Tibial artery (tissue), 4 donors: Measurements from ENCODE around the gene FAM53B.
A peak's percentile ranks its signal among the peaks of the same experiment; 100 is the strongest.

Experiments
- DNase-seq, 2 donors: peaks; one replicate each; pipeline ENCODE4 v3.0.0-alpha.2; 2019
- H3K27ac ChIP-seq, 2 donors: fragments of 200-600 bp; sonication (generic) in 1 of 2; 1 replicate in 1 of 2; 2 replicates in 1 of 2; pipeline ENCODE4 v1.5.1; 2018 to 2019; ENCODE audit warnings: mild to moderate bottlenecking in 1 of 2
- H3K27me3 ChIP-seq, 2 donors: fragments of 200-600 bp; sonication (generic) in 1 of 2; one replicate each; pipeline versions ENCODE4 v1.5.1 to v1.6.0; 2016 to 2019
- H3K36me3 ChIP-seq, 3 donors: fragments of 200-600 bp; sonication (generic) in 2 of 3; one replicate each; pipeline ENCODE4 v1.5.1; 2016 to 2019; ENCODE audit warnings: mild to moderate bottlenecking in 2 of 3
- H3K4me1 ChIP-seq, 4 donors: fragments of 200-600 bp; sonication (generic) in 2 of 4; 1 replicate in 3 of 4; 2 replicates in 1 of 4; pipeline ENCODE4 v1.5.1; 2016 to 2019
- H3K4me3 ChIP-seq, 2 donors: fragments of 200-600 bp; sonication (generic) in 1 of 2; 1 replicate in 1 of 2; 2 replicates in 1 of 2; pipeline ENCODE4 v1.5.1; 2018 to 2019; ENCODE audit warnings: mild to moderate bottlenecking in 2 of 2
- H3K9me3 ChIP-seq, 3 donors: fragments of 200-600 bp; sonication (generic) in 1 of 3; one replicate each; pipeline ENCODE4 v1.5.1; 2016 to 2019
- CTCF ChIP-seq, 2 experiments: fragments of 200-600 bp in 1 of 2; fragments of 450-650 bp in 1 of 2; IDR thresholded peaks; one replicate each; pipeline ENCODE4 v1.5.1; 2017 to 2019; ENCODE audit warnings: antibody characterized with exemption in 2 of 2, mild to moderate bottlenecking in 1 of 2, moderate library complexity in 1 of 2
- intact Hi-C: fragments of 100-400 bp; cut with DNase I; formaldehyde crosslinking; loops from one replicate; pipeline ENCODE4 v1.15.0; 2023; ENCODE audit warnings: low total_unique reads

FAM53B gene

DNA sequence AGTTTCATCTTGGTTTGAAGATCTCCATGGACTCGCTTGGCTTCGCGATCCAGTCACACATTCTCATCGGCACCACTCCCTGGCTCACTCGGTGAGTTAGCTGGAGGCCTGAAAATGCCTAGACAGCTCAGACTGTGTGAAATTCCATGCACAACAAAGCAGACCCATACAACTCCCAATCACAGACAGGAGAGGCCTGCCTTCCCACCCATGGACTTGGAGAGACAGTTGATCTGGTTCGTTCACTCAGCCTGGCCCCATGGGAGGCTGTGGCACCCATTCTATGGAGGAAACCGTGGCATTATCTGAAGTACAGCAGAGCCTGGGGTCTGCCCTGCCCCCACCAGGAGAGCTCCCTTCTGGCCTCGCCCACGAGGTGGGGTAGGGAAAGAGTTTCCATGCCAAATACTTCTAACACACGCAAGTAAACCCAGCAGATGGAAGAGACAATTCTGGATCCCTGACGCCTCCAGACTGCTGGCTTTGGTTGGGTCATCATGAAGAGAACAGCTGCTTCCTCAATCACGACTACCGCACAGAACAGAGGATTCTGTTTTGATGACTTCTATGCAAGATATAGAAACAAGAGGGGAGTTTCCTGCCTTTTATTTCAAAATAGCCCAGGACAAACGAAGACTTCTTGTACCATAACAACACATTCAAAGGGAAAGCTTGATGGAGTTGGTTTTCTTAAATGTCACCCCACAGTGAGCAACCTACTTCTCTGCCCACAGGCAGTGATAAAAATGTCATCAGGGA, 15.9 kb downstream of the FAM53B start:
- Histone ChIP-seq H3K27me3 (no peaks in the 10 kb centered on the region), H3K4me1 (peaks cover 0 to 52% (median 23%) of the 10 kb centered on the region in 4 donors)

DNA sequence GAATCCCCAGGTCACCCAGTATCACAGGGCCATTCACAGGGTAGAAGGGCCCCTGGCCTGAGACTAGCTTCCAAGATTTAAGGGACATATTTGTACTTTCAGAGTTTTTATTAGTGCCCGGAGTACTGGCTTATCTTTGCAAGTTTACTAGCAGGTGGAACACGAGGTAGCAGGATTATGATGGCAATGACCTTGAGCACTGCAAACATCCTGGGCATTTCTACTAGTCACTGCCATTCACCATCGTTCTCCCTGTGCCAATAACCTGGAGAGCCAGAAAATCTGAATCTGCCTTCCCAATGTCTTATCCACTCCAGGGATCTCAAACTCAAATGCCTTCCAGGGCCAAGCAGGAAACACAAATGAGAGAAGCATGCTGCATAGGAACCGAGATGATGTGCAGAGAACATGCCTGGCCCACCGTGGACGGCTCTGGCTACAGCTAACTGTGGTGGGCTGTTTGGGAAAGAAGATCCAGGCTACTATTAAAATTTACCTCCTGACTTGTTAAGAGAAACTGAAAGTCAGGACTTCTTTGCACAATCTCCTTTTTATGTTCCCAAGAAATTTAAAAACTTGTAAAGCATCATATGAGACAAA, 16.7 kb downstream of the FAM53B start:
- no peaks in the 10 kb centered on the region for H3K36me3 ChIP-seq
- no peak for TF ChIP-seq CTCF (IDR thresholded peaks at IDR 0.05)
- peak in 1 of 2 donors; percentile 41 for DNase-seq
- no peak overlapping the region for H3K4me3 ChIP-seq
- peak overlapping the region in 1 of 2 donors; percentile 24 for H3K27ac ChIP-seq
- H3K27me3 ChIP-seq: no peaks in the 10 kb centered on the region
- no peaks in the 10 kb centered on the region for H3K9me3 ChIP-seq
- intact Hi-C loops: no loop called here
- H3K4me1 ChIP-seq: peaks cover 0 to 52% (median 23%) of the 10 kb centered on the region in 4 donors

More for the DNA sequence above, 15.9 kb downstream of the FAM53B start:
- H3K4me3 ChIP-seq: no peak overlapping the region
- intact Hi-C loops: no loop called here
- no peaks in the 10 kb centered on the region for H3K36me3 ChIP-seq
- peak in 1 of 2 donors; percentile 73 for DNase-seq
- H3K9me3 ChIP-seq: no peaks in the 10 kb centered on the region
- TF ChIP-seq CTCF (IDR thresholded peaks at IDR 0.05): no peak
- peak overlapping the region in 1 of 2 donors; percentile 24 for H3K27ac ChIP-seq

DNA sequence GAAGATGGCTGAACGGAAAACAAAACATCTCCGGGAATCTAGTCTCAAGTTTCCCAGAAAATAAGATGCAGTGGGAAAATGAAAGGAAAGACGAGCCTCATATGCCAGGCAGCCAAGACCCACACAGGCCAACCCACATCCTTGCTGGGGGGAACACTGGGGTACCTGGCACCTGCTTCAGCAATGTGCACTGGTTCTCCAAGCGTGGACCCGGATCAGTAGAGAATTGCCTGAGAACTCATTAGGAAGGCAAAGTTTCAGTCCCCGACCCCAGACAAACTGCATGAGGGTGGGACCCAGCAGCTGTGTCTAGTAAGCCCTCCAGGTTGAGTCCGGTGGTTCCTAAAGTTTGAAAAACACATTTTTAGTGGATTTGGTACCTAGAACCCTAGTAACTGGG, 18.4 kb downstream of the FAM53B start:
- no peaks in the 10 kb centered on the region for H3K36me3 ChIP-seq
- intact Hi-C loops: no loop called here
- DNase-seq: peak; percentile 11 to 38
- H3K4me3 ChIP-seq: no peak overlapping the region
- no peaks in the 10 kb centered on the region for H3K27me3 ChIP-seq
- H3K27ac ChIP-seq: no peak overlapping the region
- H3K9me3 ChIP-seq: no peaks in the 10 kb centered on the region
- H3K4me1 ChIP-seq: peaks cover 0 to 47% (median 24%) of the 10 kb centered on the region in 4 donors
- TF ChIP-seq CTCF (IDR thresholded peaks at IDR 0.05): no peak

DNA sequence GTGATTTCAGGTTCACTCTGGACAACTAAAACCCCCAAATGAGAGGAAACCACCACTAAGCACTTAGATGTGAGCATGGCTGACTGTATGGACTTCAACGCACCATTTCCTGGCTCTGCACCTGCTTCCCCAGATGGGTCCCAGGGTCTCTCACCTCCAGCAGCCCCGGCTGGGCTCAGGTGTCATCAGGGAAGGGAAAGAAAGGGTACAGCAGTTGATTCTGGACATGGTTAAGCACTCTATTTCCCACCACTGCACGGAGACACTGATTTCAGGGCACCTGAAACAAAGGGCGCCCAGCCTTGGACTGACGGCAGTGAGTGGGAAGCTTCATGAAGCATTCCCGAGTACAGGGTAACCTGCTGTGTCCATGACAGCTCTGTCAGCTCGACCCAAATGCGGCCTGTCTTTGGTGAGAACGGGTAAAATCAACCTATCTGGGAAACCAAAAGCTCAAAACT, 19.0 kb downstream of the FAM53B start:
- intact Hi-C loops: no loop called here
- TF ChIP-seq CTCF (IDR thresholded peaks at IDR 0.05): no peak
- no peaks in the 10 kb centered on the region for H3K27me3 ChIP-seq
- peak; percentile 17 to 53 for DNase-seq
- H3K4me1 ChIP-seq: peaks cover 0 to 47% (median 24%) of the 10 kb centered on the region in 4 donors
- H3K36me3 ChIP-seq: no peaks in the 10 kb centered on the region
- no peaks in the 10 kb centered on the region for H3K9me3 ChIP-seq
- no peak overlapping the region for H3K4me3 ChIP-seq
- H3K27ac ChIP-seq: no peak overlapping the region

DNA sequence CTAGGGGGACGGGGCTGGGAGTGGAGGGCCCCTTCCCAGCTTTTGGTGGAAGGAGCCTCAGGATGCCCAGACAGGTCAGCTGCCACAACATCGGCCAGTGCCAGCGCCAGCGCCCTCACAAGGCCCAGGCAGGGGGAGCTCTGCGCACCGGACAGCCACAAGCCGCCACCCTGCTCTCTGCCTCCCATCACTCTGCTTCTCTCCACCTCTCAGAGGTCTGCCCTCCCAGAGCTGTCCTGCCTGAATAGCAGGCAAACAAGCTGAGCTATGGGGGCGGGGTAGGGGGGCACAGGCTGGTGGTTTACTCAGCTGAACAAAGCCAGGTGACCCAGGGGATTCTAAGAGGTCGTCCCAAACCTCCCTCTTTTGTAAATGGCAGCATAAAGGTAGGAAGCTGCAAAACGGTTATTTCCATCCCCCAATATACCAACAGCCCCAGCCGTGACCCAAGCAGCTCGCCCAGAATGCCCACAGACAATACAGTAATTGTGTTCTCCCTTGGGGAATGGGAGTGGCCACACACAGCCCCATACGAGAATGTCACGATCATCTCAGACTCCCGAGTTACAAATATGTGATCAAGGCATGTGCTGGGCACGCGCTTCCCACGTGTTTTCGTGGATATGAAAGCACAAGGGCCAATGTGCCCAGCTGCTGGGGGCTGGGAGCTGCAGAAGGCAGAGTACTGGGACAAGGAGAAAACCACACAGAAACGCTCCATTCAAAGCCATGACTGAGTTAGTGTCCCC, 19.7 kb downstream of the FAM53B start:
- intact Hi-C loops: no loop called here

More for the DNA sequence above, 19.7 kb downstream of the FAM53B start:
- DNase-seq: peak; percentile 16 to 60
- no peaks in the 10 kb centered on the region for H3K36me3 ChIP-seq
- H3K27me3 ChIP-seq: no peaks in the 10 kb centered on the region
- TF ChIP-seq CTCF (IDR thresholded peaks at IDR 0.05): no peak
- no peaks in the 10 kb centered on the region for H3K9me3 ChIP-seq
- H3K4me3 ChIP-seq: no peak overlapping the region
- H3K27ac ChIP-seq: peak overlapping the region; percentile 63 to 74
- H3K4me1 ChIP-seq: peaks cover 0 to 47% (median 24%) of the 10 kb centered on the region in 4 donors
